GM21423 (cell line): ENCODE measurements around the gene ZFPL1.

Source experiments
- ATAC-seq: cut with Tn5 transposase; IDR thresholded peaks from one replicate; pipeline ENCODE4 v1.9.1; 2021; ENCODE audit warnings: mild to moderate bottlenecking, moderate library complexity; ENCODE audit not compliant: unreplicated experiment

Gene ZFPL1

DNA sequence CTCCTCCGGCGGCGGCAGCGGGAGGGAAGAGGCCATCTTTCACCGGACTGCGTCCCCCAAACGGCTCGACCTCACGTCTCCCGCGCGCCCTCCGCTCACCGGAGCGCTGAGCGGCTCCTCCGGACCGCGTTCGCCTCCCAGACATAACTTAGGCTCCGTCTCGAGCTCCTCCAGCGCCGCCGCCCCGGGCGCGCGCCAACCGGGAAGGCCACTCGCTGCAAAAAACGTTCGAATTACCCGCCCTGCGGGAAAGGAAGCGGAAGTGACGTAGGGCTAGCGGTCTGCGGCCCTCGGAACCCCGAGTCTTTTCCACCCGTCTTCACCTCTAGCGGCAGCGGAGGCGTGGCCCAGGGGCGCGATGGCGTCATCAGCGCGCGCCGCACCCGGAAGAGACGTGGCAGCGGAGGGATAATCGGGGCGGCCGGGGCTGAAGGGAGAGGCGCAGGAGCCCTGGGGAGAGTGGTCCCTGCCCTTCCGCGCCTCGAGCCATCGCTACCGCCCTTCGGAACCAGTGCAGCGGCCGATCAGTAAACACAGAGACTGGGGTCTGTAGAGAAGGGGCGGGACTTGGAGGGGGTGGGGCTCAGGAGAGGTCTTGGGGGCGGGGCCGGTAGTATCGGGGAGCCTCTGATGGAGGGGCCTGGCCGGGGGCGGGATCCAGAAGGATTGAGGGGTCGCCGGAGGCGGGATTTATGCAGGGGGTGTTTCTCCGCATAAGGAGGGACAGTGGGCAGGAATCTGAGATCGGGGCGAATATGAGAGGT, at the start of gene ZFPL1, which contains the start of gene CDCA5:
ZFPL1 (plus strand) TSS at position 389 of the 764 bp plus-strand sequence. CDS start 477 bp downstream, outside the sequence.
CDCA5 (minus strand) TSS at position 207 of the 764 bp plus-strand sequence; CDS start at position 145, 62 bp downstream.
- ATAC-seq = peak; percentile 85

DNA sequence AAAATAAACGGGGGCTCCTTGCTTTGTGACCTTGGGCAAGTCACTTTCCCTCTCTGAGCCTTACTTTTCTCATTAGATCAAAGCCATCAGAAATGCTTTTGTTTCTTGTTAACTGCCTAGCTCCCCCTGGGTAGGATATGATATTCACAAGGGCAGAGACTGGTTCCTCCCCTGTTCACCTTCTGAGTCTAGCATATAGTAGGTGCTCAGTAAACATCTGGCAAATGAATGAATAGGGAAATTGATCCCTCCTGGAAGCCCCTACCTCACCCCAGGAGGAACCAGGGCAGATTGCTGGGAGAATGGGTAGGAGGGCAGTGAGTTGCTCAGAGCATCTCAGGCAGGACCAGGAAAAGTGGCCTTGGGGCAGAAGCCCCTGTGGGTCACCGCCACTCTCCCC, 49.6 kb upstream of the ZFPL1 start:
- ATAC-seq = no peak

DNA sequence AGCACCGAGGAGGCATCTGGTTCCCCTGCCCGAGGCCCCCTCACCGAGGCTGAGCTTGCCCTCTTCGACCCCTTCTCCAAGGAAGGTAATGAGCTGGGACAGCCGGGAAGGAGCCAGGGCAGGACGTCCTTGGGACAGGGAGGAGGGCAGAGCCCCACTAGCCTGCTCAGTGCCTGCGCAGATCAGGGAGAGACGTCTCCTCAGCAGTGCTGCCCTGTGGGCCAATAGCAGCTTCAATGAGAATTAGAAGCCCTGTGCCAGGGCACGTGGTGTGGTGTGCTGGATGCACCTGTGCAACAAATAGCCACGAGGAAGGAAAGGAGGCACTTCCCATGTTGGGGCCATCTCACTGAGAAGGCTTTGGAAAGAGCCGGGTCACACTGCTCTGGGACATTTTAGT, 48.4 kb upstream of the ZFPL1 start:
- ATAC-seq = no peak

DNA sequence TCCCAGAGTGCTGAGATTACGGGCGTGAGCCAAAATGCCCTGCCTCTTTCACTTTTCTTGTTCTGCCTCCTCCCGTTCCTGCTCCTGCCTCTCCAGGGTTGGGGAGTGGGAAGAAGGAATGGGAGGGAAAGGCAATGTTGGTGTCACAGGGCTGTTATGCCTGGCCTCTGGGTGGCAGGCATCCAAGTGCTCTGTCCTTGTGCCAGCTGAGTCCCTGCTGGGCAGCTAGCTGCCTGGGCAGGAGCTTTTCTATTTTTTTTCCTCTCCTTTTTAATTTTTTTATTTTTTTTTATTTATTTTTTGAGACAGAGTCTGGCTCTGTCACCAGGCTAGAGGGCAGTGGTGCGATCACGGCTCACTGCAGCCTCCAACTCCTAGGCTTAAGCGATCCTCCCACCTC, 47.1 kb upstream of the ZFPL1 start:
- ATAC-seq = no peak

DNA sequence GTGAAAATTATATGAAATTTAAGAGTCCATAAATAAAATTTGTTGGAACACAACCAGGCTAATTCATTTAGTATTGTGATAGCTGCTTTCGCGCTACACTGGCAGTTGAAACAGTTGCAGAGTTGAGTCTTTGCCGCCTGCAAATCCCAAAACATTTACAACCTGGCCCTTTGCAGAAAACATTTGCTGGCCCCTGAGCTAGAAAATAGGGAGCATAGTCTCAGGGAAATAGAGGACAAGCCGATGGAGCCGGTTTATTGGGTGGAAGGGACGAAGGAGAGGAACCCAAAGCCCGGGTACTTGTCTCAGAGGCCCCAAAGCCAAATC, 43.5 kb upstream of the ZFPL1 start:
- ATAC-seq = no peak

DNA sequence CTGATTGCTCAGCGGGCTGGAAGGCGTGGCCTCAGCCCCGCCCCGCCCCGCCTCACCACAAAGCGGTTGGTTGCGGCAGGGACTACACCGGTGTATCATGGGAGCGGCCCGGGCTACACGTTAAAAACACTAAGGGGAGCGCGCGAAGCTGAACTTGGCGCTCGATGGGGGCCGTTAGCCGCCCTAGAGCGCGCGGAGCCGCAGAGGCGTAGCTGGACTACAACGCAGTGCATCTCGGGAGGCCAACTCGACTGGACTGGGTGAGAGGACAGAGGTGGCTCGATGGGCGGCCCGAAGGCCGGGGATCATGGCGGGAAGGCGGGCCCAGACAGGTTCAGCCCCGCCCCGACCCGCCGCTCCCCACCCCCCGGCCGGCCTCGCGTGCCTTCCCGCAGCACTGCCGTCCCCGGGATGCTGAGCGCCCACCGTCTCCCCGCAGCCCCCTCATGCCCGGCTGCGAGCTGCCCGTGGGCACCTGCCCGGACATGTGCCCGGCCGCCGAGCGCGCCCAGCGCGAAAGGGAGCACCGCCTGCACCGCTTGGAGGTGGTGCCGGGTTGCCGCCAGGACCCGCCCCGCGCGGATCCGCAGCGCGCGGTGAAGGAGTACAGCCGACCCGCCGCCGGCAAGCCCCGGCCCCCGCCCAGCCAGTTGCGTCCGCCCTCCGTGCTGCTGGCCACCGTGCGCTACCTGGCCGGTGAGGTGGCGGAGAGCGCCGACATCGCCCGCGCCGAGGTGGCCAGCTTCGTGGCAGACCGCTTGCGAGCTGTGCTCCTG, 43.0 kb upstream of the ZFPL1 start, which contains the start of gene SAC3D1:
SAC3D1 (plus strand) TSS at position 364 of the 776 bp plus-strand sequence; CDS start at position 447, 83 bp downstream.
- peak; percentile 85 for ATAC-seq

DNA sequence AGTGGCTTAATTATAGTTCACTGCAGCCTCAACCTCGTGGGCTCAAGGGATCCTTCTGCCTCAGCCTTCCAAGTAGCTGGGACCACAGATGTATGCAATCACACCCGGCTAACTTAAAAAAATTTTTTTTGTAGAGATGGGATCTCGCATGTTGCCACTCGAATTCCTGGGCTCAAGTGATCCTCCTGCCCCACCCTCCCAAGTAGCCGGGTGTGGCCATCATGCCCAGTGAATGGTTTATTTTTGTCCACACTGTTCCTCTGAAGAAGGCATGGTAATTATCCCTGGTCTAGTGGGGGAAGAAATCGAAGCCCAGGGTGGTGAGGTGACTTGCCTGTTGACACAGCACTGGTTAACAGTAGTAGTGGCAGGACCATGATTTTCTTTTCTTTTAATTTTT, 41.1 kb upstream of the ZFPL1 start:
- no peak for ATAC-seq

DNA sequence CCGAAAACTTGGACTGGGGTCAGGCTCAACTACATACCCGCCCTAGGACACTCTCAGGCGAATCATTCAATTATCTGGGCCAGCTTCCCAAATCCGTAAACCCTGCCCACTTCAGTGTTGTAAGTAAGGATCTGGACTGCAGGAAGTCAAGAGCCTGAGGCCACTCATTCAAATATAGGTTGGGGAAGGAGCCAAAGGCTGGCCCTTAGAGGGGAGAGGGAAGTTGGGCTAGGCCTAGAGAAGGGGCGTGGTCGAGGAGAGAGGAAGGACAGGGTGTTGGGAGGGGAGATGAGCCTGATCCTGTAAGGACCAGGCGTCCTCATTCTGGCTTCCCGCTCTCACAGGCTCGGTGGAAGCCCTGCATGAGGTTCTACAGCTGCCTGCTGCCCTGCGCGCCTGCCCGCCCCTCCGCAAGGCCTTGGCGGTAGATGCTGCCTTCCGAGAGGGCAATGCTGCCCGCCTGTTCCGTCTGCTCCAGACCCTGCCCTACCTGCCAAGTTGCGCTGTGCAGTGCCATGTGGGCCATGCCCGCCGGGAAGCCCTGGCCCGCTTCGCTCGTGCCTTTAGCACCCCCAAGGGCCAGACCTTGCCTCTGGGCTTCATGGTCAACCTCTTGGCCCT, 40.0 kb upstream of the ZFPL1 start:
- no peak for ATAC-seq

DNA sequence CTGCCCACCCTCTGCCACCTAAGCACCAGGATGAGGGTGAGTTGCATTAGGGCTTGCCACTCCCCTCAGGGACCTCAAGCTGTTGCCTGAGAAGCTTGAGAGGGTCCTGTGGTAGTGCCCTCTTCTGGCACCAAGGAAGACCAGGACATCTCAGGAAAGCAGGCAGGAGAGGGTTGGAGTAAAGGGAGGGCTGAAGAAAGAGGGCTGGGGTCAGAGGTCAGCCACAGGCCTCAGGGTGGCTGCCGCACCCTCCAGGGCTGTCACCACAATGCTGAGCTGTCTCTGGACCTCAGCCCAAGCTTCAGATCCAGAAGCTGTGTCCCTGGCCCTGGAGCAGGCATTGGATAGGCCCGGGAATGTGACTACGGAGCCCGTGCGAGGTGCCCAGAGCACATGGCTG, 39.0 kb upstream of the ZFPL1 start:
- ATAC-seq = no peak

DNA sequence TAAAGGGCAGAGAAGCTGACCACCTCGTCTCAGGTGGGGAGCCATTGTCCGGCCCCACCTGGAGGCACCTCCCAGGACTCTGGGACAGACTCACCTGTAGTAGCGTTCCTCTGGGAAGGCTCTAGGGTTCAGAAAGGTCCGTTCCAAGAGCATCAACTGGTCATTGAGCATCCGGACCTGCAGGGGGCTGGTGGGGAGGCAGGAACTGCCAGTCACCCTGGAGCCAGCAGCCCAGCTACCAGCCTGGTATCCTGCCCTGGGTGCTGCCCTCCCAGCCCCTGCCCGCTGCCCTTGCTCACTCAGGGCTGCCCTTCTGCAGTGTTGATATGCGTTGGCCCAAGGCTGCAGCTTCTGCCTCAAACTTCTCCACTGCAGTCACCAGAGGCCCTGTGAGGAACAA, 38.3 kb upstream of the ZFPL1 start:
- no peak for ATAC-seq

DNA sequence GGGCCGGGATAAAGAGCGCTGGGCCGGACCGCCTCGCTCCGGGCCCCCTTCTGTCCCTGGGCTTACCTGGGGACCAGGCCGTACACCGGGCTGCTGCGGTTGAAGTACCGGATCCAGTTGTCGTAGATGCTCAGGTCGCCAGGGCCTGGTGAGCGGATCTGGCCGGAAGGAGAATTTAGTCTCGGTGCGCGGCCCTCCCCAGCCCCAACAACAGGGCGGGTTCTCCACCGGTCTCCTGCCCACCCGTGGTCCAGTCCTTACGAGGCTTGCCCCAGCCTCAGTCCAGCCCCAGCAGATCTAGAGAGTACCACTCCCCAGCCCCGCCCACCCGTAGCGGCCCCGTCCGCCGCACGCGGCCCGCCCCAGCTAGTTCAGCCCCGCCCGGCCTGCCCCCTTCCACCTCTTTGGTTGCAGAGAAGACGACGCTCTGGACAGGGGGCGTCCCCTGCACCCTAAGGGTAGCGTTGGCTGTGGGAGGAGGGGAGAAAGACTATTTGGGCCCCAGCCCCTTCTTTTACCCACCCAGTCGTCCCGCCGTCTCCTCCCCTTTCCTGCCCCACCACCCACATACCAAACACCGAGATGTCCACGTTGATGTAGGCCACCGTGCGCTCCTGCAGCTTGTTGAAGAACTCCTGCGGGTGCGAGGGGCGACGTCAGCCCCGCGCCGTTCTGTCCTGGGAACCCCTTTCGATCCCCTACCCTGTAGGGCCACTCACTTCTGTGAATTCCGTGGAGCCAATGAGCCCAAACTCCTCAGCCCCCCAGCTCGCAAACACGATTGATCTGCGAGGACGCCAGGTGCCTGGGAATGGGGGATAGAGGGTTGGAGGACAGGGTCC, 36.2 kb upstream of the ZFPL1 start:
- ATAC-seq = no peak

DNA sequence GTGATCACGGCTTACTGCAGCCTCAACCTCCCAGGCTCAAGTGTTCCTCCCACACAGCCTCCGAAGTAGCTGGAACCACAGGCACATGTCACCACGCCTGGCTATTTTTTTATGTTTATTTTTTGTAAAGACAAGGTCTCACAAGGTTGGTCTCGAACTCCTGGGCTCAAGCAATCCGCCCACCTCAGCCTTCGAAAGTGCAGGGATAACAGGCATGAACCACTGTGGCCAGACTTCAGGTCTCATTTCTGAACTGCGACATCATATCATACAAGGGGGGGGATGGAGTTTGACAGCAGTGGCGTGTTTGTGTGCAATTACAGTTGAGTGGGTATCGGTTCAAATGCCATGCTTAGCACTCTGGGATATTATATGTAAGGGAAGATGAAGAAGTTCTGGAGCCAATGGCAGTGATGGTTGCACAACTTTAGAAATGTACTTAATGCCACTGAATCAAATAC, 32.6 kb upstream of the ZFPL1 start:
- ATAC-seq = no peak

DNA sequence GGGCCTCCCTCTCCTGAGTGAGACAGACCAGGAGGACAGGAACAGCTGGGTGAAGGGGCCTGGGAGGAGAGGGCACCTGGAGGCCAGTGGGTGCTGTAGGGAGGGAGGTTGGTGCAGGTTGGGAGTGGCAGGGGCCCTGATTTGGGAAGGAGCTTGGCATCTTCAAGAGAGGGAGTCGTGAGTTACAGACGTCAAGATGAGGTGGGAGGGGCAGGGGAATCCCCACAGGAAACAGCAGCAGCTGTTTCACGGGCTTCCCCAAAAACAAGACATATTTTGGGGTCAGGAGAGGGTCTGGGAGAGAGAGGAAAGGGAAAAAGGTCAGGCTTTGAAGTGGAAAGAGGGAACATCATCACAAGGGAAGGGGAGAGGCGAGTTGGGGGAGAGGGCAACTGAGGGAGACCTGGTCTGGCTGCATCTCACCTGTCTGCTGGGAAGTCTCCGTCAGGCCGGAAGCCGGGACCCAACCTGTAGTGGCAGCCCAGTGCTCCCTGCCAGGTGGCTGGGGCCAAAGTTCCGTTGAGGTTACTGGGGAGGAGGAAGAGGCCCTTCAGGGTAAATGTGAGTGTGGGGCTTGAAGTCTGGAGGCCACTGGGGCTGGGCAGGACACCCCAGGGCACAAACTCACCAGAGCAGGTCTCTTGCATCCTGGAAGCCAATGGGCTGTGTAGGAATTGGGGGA, 30.1 kb upstream of the ZFPL1 start:
- no peak for ATAC-seq

DNA sequence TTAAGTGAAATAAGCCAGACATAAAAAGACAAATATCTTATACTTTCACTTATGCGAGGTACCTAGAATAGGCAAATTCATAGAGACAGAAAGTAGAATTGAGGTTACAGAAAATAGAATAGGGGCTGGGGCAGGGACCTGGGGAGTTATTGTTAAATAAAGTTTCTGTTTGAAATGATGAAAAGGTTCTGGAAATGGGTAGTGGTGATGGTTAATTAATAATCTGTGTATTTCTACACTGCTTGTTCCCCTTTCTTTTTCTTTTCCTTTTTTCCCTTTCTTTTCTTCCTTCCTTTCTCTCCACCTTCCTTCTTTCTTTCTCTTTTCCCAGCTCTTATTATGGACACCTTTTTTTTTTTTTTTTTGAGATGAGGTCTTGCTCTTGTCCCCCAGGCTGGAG, 28.5 kb upstream of the ZFPL1 start:
- ATAC-seq = no peak

DNA sequence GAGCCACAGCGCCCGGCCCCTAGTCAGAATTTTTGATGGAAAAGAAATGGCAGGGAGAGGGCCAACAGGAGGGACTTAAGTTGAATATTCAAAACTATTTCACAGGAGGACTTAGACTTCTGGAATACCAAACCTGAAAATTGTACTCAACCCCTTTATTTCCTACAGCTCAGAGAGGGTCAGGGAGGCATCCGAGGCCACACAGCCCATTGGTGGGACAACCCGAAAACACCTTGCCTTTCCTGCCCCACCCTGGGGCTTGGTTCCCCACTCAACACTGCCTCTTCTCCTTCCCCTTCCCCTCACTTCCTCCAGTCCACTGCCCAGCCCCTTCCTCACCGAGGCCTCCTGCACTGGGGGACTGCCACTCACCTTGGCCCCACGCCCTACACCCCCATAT, 27.0 kb upstream of the ZFPL1 start:
- no peak for ATAC-seq

DNA sequence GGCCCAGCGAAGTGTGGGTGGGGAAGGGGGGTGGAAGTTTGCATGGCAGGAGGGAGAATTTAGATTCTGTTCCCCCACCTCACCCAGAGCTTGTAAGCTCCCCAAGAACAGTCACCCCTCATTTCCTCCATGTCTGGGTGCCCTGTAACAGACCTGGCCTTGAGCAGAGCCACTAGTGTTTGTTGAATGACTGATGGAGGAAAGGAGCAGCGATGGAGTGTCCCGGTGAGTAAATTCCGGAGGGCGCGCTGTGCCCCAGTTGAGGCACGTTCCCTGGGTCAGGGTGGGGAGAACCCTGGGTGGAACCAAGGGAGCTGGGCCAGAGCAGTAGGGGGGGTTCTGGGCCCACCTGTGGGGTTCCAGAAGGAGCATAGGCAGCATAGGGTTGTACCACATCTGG, 26.5 kb upstream of the ZFPL1 start:
- ATAC-seq = no peak

DNA sequence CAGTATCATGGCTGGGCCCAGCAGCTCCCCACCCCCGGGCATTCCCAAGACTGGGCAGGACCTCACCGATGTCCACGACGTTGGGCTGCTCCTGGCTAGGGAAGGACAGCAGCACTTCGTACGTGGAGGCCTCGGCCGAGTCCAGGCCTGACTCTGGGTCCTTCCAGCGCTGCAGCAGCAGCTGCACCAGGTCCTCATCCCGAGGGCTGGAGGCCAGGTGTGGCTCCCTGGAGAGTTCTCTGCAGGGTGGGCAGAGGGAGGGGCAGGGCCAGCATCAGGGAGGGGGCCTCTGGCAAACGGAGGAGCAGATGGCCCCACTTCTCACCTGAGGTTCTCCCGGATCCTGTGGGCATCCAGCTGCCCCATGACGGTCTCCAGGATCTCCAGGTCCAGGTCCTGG, 26.0 kb upstream of the ZFPL1 start:
- ATAC-seq = no peak

DNA sequence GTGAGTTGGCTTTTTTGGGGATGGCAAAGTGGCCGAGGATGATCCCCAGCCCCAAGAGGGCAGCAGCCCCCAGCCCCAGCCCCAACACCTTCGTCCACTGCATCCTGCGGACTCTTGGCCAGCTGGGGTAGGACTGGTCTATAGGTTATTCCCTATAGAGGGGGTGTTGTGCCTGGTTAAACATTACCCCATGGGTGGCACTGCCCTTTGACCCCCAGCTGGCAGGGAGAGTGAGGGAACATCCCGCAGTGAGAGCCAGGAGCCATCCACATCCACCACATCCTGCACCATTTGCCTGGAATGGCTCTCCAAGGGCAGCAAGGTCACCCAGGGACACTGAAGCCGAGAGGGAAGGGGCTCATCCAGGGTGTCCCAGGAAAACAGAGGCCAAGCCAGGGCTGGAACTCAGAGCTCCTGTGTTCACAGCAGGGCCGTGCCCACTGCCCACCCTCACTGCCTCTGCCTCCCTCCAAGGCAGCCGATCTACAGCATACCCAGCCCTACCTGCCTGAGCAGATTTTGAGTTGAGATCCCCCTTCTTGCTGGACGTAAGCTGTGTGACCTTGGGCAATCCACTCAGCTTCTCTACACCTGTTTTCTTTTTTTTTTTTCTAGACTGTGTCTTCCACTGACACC, 25.5 kb upstream of the ZFPL1 start, which contains the start of gene NAALADL1:
NAALADL1 (minus strand) TSS at position 135 of the 636 bp plus-strand sequence; CDS start at position 103, 32 bp downstream.
- ATAC-seq = no peak

DNA sequence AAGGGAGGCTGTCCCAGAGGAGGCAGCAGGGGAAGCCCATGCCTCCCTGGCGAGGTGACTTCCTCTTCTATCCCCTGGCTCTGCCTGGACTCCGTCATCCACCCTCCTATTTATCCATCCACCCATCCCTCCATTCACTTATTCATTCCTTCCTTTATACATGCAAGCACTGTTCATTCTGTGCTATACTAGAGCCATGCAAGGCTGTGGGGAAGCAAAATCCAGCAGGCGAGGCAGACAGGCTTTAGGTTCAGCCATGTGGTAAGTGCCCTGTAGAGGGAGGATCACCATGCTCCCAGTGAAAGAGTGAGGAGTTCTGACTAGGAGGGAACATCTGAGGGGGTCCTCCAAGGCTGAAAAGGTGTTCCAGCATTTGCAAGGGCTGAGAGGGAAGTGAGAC, 24.5 kb upstream of the ZFPL1 start:
- ATAC-seq = no peak
